Mucosa of descending colon (tissue), 3 donors: ENCODE results near the gene CELSR2. TPM values are rescaled to one million over a fixed set of nuclear protein-coding genes. Genes with fewer than 3 reads are reported as not detected.

Experiments
- ATAC-seq: fragments of 200-7000 bp; cut with Tn5 transposase; one replicate; pipeline ENCODE4 v1.9.1; 2020; ENCODE audit warnings: mild to moderate bottlenecking, moderate library complexity
- DNase-seq, 3 donors: peaks; one replicate each; pipeline ENCODE4 v3.0.0-alpha.2; 2020
- H3K36me3 ChIP-seq: fragments of 200-600 bp; one replicate; pipeline ENCODE4 v1.8.0; 2021; ENCODE audit warnings: low read depth, mild to moderate bottlenecking
- H3K4me1 ChIP-seq: fragments of 200-600 bp; one replicate; pipeline ENCODE4 v1.8.0; 2021; ENCODE audit warnings: low read depth, mild to moderate bottlenecking
- H3K4me3 ChIP-seq: fragments of 200-600 bp; one replicate; pipeline ENCODE4 v1.8.0; 2021; ENCODE audit warnings: mild to moderate bottlenecking
- H3K9me3 ChIP-seq: fragments of 200-600 bp; one replicate; pipeline ENCODE4 v1.8.0; 2021; ENCODE audit warnings: mild to moderate bottlenecking
- intact Hi-C, 2 donors: fragments of 100-400 bp; cut with DNase I in 1 of 2; cut with micrococcal nuclease in 1 of 2; formaldehyde crosslinking; loops; one replicate each; pipeline versions ENCODE4 v1.11.0 to v1.11.1; 2022; cut with DNase I, micrococcal nuclease
- total RNA-seq, 3 donors: library from RNA; stranded (reverse); fragmentation: NEBNext Ultra II Directional in 2 of 3; extraction: Animal tissue kit (Norgen Biotek cat#: 25700) in 2 of 3; gene quantifications; one replicate each; pipeline versions ENCODE4 v1.2.1 to v1.2.4, GENCODE V29; 2021 to 2023
- TF ChIP-seq, protein P1 (sequence below): fragments of 200-600 bp; IDR thresholded peaks from one replicate; pipeline ENCODE4 v1.8.0; 2022; ENCODE audit warnings: antibody characterized with exemption, mild to moderate bottlenecking
- donor health status: DM: no; HTN: no; CAD: no; lungs with moderate emphysema.
- donor health status: DM: no; HTN: no; CAD: no.
- donor health status: DM: no; HTN: yes; CAD: no.

CELSR2 gene
- total RNA-seq, 3 donors from 2014 or later = 2.8 to 14.7 (median 3.2) TPM

DNA sequence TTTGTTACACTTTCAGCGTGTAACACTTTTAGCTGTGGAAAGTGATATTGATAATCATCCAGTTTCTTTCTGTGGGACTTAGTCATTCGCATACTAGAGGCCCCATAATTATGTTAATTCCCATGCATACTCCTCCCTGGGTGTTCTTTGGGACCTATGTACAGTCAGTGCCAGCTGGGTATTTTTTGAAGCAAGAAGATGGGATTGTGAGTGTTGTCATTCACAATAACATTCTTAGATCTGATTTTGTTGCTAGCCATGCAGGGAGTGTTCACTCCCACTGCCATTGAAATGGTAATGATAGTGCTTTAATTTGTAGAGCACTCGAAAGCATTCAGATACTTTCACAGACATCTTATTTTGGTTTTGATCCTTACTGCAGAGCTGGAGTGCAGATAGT lies 24.0 kb upstream of the CELSR2 start:
- Histone ChIP-seq H3K4me3 (no peak overlapping the region), H3K4me1 (no peaks in the 10 kb centered on the region), H3K9me3 (no peaks in the 10 kb centered on the region), H3K36me3 (peaks cover 5% of the 10 kb centered on the region)
- ATAC-seq (no peak), DNase-seq (no peak)
- TF ChIP-seq, protein P1, sequence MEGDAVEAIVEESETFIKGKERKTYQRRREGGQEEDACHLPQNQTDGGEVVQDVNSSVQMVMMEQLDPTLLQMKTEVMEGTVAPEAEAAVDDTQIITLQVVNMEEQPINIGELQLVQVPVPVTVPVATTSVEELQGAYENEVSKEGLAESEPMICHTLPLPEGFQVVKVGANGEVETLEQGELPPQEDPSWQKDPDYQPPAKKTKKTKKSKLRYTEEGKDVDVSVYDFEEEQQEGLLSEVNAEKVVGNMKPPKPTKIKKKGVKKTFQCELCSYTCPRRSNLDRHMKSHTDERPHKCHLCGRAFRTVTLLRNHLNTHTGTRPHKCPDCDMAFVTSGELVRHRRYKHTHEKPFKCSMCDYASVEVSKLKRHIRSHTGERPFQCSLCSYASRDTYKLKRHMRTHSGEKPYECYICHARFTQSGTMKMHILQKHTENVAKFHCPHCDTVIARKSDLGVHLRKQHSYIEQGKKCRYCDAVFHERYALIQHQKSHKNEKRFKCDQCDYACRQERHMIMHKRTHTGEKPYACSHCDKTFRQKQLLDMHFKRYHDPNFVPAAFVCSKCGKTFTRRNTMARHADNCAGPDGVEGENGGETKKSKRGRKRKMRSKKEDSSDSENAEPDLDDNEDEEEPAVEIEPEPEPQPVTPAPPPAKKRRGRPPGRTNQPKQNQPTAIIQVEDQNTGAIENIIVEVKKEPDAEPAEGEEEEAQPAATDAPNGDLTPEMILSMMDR = no peak
- intact Hi-C loops = no loop called here

GRCh38 chr1:109225711-109226445 lies 23.5 kb upstream of the CELSR2 start:
- no peak for DNase-seq
- intact Hi-C loops = no loop called here
- ATAC-seq = no peak
- Histone ChIP-seq H3K4me3 (no peak overlapping the region), H3K4me1 (no peaks in the 10 kb centered on the region), H3K9me3 (no peaks in the 10 kb centered on the region), H3K36me3 (peaks cover 10% of the 10 kb centered on the region)
- TF ChIP-seq, protein P1 = no peak

GRCh38 chr1:109228167-109228566 lies 21.2 kb upstream of the CELSR2 start:
- TF ChIP-seq, protein P1 = no peak
- DNase-seq (no peak), ATAC-seq (no peak)
- no peaks in the 10 kb centered on the region for H3K9me3 ChIP-seq
- intact Hi-C loops = no loop called here
- H3K4me3 ChIP-seq = no peak overlapping the region
- no peaks in the 10 kb centered on the region for H3K4me1 ChIP-seq
- H3K36me3 ChIP-seq = peaks cover 10% of the 10 kb centered on the region

- Histone ChIP-seq H3K9me3 (no peaks in the 10 kb centered on the region), H3K36me3 (peaks cover 10% of the 10 kb centered on the region), H3K4me1 (no peaks in the 10 kb centered on the region), H3K4me3 (no peak overlapping the region)
- DNase-seq (no peak), ATAC-seq (no peak)
- TF ChIP-seq, protein P1 = no peak
- intact Hi-C loops = no loop called here
These were observed 19.7 kb upstream of the CELSR2 start for GRCh38 chr1:109229531-109230127.

DNA sequence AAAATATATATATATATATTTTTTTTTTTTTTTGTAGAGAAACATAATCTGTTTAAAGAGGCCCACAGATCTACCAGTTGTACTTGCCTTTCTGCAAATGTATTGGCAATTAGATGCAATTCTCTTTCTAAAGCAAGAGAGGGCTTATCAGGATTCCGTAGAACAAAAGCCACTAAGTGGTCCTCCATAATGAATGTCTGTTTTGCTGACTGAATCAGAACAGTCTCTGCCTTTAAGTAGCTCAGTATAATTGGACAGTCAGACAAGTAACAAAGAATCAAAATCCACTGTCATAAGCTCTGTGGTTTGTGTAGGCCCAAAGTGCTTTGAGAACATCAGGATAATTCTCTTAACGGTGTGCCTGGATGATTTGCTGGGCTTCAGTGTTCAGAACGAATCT lies 18.3 kb upstream of the CELSR2 start:
- TF ChIP-seq, protein P1 = no peak
- intact Hi-C loops = no loop called here
- no peak for ATAC-seq

More for the DNA sequence above, 18.3 kb upstream of the CELSR2 start:
- Histone ChIP-seq H3K36me3 (peaks cover 10% of the 10 kb centered on the region), H3K4me3 (no peak overlapping the region), H3K9me3 (no peaks in the 10 kb centered on the region), H3K4me1 (no peaks in the 10 kb centered on the region)
- DNase-seq = no peak
